Vagina (tissue), 2 donors: ENCODE results near the gene UGT2B7.

Experiments used
- POLR2A ChIP-seq, 2 donors: fragments of 450-650 bp; IDR thresholded peaks; one replicate each; pipeline ENCODE4 v1.6.1; 2017; ENCODE audit warnings: antibody characterized with exemption in 2 of 2, mild to moderate bottlenecking in 2 of 2, moderate library complexity in 2 of 2
- TF ChIP-seq, protein P1 (sequence below), 3 experiments: fragments of 450-650 bp in 2 of 3; fragments of 200-600 bp in 1 of 3; sonication (generic) in 1 of 3; IDR thresholded peaks; one replicate each; pipeline ENCODE4 v1.5.1; 2017 to 2019; ENCODE audit warnings: antibody characterized with exemption in 3 of 3, mild to moderate bottlenecking in 2 of 3, moderate library complexity in 2 of 3

DNA sequence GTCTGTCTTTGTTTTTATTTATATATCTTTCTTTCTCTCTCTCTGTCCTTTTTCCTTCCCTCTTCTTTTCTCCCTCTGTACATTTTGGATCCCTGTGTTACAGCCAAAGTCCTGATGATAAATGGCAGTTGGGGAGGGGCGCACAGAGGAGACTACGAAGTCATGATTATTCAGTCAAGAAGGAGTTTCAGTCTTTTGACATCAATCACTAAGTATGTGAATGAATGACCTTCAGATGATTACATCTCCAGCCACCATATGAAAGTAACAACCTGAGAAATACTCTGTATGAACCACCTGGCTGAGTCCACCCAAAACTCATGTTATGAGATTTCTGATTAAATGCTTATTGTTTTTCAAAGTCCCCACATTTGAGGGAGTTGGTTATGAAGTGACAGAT, 45.0 kb downstream of the UGT2B7 start:
- TF ChIP-seq, protein P1, sequence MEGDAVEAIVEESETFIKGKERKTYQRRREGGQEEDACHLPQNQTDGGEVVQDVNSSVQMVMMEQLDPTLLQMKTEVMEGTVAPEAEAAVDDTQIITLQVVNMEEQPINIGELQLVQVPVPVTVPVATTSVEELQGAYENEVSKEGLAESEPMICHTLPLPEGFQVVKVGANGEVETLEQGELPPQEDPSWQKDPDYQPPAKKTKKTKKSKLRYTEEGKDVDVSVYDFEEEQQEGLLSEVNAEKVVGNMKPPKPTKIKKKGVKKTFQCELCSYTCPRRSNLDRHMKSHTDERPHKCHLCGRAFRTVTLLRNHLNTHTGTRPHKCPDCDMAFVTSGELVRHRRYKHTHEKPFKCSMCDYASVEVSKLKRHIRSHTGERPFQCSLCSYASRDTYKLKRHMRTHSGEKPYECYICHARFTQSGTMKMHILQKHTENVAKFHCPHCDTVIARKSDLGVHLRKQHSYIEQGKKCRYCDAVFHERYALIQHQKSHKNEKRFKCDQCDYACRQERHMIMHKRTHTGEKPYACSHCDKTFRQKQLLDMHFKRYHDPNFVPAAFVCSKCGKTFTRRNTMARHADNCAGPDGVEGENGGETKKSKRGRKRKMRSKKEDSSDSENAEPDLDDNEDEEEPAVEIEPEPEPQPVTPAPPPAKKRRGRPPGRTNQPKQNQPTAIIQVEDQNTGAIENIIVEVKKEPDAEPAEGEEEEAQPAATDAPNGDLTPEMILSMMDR (IDR thresholded peaks at IDR 0.05): no peak
- TF ChIP-seq POLR2A (IDR thresholded peaks at IDR 0.05): no peak
